ENCODE measurements around the gene GRM6.

The GRM6 gene

GRCh38 chr5:178983728-178984127 lies 11.4 kb downstream of the GRM6 start:
- no peak for DNase-seq

- no peak for DNase-seq
These were observed 12.2 kb downstream of the GRM6 start for GRCh38 chr5:178982941-178983340.

GRCh38 chr5:178981381-178981780 lies 13.7 kb downstream of the GRM6 start:
- no peak for DNase-seq

- DNase-seq = no peak
These were observed 29.6 kb downstream of the GRM6 start for GRCh38 chr5:178965465-178966055.

- no peak for DNase-seq
These were observed 53.8 kb downstream of the GRM6 start for GRCh38 chr5:178941361-178941760.

- DNase-seq = no peak
These were observed 54.4 kb downstream of the GRM6 start, which contains the start of gene ZNF454 for GRCh38 chr5:178940569-178941360. TSS of gene ZNF454 (plus strand) at chr5:178941198. CDS start at chr5:178942792, 1,594 bp downstream.

- DNase-seq = no peak
These were observed 63.0 kb downstream of the GRM6 start for GRCh38 chr5:178931846-178932760.
